AG09309 (cell line): ENCODE data around the gene DAB2IP.

Experiments
- DNase-seq: peaks from one replicate; pipeline ENCODE4 v3.0.0-alpha.2; 2010; ENCODE audit warnings: low read depth
- H3K4me3 ChIP-seq: 2 replicates; pipeline ENCODE4 v1.5.1; 2011; ENCODE audit warnings: mild to moderate bottlenecking, low read depth, low read length, moderate library complexity; ENCODE audit not compliant: control insufficient read depth
- TF ChIP-seq, protein P1 (sequence below): IDR thresholded peaks from 2 replicates; pipeline ENCODE4 v1.5.1; 2011; ENCODE audit warnings: mild to moderate bottlenecking, low read depth, low read length, inconsistent platforms; ENCODE audit not compliant: insufficient read depth, control insufficient read depth; ENCODE audit errors: missing control alignments

Gene DAB2IP

DNA sequence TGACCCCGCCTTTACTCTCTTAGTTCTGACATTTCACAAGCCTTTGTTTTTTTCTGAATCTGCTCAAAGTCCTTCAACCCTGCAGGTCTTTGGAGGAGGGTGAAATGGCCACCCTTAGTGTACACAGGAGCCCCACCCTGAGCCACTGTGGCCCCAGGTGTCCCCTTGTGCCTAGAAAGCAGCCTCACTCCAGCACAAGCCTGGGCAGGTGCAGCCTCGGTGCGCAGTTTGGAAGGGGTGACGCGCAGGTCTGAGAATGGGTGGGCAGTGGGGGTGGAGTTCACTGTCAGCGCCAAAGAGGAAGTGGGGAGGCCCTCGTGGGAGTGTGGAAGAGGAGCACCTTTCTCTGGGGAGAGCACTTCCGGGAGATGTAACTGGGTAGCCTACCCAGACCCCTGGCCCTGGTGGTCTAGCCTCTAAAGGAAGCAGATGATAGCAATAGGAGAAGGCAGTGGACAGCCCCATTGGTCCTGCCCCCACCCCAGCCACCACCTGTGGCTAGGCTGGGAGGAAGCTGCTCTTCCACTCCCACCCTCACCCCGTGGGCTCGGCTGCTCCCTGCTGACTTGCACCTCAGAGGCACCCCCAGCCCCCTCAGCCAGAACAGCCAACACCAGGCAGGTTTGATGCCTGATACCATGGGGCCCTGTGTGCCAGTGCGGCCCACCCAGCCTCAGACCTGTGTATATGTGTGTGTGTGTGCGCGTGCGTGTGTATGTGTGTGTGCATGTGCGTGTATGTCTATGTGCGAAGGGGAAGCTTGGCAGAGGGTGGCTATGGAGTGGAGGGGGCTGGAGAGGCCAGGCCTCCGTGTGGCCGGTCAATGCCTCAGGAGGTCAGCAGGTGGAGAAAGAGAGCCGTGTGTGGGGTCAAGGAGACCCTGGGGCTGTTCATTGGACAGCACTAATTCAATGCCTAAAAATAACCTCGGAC lies 16.8 kb upstream of the DAB2IP start:
- H3K4me3 ChIP-seq = no peak overlapping the region
- DNase-seq = no peak
- TF ChIP-seq, protein P1, sequence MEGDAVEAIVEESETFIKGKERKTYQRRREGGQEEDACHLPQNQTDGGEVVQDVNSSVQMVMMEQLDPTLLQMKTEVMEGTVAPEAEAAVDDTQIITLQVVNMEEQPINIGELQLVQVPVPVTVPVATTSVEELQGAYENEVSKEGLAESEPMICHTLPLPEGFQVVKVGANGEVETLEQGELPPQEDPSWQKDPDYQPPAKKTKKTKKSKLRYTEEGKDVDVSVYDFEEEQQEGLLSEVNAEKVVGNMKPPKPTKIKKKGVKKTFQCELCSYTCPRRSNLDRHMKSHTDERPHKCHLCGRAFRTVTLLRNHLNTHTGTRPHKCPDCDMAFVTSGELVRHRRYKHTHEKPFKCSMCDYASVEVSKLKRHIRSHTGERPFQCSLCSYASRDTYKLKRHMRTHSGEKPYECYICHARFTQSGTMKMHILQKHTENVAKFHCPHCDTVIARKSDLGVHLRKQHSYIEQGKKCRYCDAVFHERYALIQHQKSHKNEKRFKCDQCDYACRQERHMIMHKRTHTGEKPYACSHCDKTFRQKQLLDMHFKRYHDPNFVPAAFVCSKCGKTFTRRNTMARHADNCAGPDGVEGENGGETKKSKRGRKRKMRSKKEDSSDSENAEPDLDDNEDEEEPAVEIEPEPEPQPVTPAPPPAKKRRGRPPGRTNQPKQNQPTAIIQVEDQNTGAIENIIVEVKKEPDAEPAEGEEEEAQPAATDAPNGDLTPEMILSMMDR = peak; percentile 55

DNA sequence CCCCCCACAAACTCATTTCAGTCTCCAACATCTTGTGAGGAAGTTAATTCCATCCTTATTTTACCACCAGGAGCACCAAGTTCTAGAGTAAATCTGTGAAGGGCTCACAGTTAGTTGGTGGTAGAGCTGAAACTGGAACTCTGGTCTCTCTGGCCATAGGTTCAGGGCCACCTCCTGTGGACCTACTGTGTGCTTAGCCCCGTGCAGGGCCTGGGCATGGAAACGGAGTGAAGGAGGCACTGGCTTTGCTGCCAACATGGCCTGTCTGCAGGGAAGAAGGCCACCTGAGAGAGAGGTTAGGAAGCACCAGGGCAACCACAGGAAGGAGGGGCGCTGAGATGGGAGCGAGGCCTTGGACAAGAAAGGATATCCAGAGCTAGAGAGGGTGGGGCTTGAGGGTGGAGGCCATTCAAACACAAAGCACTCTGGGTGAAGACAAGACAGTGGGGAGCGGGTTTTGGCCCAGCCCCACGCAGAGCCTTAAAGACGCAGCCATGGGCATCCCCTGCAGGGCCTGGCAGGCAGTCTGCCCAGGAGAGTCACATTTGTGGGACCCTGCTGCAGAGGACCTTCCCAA lies 16.0 kb upstream of the DAB2IP start:
- TF ChIP-seq, protein P1 = no peak
- DNase-seq = no peak
- H3K4me3 ChIP-seq = no peak overlapping the region

DNA sequence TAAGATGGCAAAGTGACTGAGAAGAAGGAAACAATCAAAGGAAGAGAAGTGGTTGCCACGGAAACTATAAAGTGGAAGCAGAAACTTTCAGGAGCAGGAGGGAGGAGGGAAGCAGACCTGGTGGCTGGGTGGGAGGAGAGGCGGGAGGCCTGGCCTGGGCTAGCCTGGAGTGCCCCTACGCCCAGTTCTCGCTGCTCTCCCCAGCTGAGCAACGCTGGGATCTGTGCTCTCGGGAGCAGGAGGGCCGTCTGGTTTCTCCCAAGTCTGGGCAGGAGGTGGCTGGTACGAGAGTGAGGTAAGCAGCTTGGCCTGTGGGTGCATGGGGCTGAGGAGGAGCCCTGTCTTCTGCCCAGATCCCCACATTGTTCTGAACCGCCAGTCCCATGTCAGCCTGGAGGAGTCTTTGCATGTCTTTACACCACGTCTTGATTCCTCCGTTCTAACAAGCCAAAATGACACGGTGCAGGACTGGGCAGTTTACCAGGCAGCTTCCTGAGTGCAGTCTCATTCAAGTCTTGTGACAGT lies 15.0 kb upstream of the DAB2IP start:
- TF ChIP-seq, protein P1 = no peak
- no peak overlapping the region for H3K4me3 ChIP-seq
- DNase-seq = no peak

DNA sequence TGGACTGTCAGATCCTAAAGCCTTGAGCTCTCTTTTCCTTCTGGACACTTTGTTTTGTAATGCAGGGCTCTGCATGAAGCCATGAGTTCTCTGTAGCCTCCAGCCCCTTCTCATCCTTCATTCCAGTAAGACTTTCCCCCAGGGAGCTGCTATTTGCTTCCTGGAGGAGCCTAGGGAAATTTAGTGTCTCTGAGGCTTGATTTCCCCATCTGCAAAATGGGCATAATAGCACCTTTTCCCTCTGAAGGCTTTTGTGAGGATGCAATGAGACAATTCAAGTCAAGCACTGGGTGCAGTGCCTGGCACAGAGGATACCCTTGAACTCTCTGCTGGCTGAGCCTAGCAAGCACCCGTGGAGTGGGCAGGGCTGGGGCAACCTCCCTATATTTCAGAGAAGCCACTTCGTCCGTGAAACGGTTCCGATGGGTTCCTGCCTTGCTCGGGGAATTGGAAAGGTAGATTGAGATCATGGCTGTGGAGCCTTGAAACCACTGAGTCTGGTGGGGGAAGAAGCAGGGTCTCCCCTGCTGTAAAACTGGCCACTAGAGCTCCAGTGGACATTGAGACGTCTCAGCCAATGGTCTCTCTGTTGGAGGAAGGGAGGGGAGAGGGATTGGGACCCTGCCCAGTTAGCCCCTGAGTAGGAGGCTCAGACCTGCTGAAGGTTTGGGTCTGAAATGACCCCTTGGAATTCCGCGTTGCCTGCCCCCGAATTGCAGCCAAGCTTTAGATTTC lies 14.3 kb upstream of the DAB2IP start:
- no peak overlapping the region for H3K4me3 ChIP-seq
- TF ChIP-seq, protein P1 = no peak
- DNase-seq = no peak

DNA sequence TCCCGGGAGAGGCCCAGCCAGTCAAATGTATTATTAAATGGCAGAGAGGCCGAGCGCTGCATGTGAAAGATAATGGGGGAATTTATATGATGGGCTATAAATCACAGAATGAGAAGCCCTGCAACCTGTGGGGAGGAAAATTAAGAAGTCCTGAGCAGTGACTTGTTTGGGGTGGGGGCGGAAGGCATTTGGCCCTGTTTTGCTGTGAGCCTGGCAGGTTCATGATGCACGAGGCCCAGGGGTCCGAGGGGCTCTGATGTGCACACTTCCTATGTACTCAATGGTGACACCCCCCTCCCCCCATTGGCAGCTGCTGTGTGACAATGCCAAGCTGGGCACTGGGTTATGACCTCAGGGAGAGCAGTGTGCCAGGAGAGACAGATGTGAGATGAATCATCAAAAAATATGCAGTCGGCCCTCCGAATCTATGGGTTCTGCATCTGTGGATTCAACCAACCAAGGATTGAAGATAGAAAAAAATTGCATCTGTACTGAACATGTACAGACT lies 13.7 kb upstream of the DAB2IP start:
- DNase-seq = no peak
- TF ChIP-seq, protein P1 = no peak
- no peak overlapping the region for H3K4me3 ChIP-seq

DNA sequence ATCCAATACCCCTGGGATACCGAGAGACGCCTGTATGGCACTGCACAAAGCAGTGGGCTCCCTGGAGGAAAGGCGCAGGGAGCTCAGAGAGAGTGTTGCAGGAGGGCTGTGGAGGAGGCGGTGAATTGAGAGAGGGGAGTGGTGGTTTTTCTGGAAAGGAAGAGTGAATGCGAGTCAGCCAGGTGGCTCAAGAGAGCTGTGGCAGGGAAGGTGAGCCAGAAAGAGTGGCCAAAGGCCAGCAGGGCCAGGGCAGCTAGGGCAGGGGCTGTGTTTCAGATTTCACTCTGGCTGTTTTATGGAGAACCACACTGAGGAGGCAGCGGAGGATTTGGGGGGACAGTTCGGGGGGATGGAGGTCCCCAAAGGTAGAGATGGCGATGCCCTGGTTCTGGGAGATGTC lies 13.0 kb upstream of the DAB2IP start:
- DNase-seq = no peak
- H3K4me3 ChIP-seq = no peak overlapping the region
- TF ChIP-seq, protein P1 = no peak
